Vagina (tissue), 2 donors: ENCODE measurements around the gene ZBTB49.

Source experiments
- CTCF ChIP-seq, 3 experiments: fragments of 450-650 bp in 2 of 3; fragments of 200-600 bp in 1 of 3; sonication (generic) in 1 of 3; IDR thresholded peaks; one replicate each; pipeline ENCODE4 v1.5.1; 2017 to 2019; ENCODE audit warnings: antibody characterized with exemption in 3 of 3, mild to moderate bottlenecking in 2 of 3, moderate library complexity in 2 of 3
- POLR2A ChIP-seq, 2 donors: fragments of 450-650 bp; IDR thresholded peaks; one replicate each; pipeline ENCODE4 v1.6.1; 2017; ENCODE audit warnings: antibody characterized with exemption in 2 of 2, mild to moderate bottlenecking in 2 of 2, moderate library complexity in 2 of 2
- POLR2AphosphoS5 ChIP-seq, 2 donors: sonication (generic); formaldehyde crosslinking; IDR thresholded peaks; one replicate each; pipeline ENCODE4 v1.9.0; 2017; ENCODE audit warnings: antibody characterized with exemption in 2 of 2, mild to moderate bottlenecking in 2 of 2, low read depth in 1 of 2; ENCODE audit not compliant: insufficient read depth in 1 of 2

- TF ChIP-seq CTCF (IDR thresholded peaks at IDR 0.05) (no peak), POLR2AphosphoS5 (IDR thresholded peaks at IDR 0.05; ENCODE audit: insufficient read depth in 1 of 2, low read depth in 1 of 2) (no peak), POLR2A (IDR thresholded peaks at IDR 0.05) (no peak)
Measured at GRCh38 chr4:4358093-4358854, 68.2 kb downstream of the ZBTB49 start.
